Epidermal melanocyte (primary cell): ENCODE results near the gene JPH2.
A peak's percentile ranks its signal among the peaks of the same experiment; 100 is the strongest.
"Not testable (repeated sequence)": the region's sequence is repeated elsewhere in the genome, so short reads cannot be mapped to it uniquely, and the experiment has no call there.

Experiments
- DNase-seq: peaks from one replicate; pipeline ENCODE4 v3.0.0; 2011; ENCODE audit warnings: low spot score; ENCODE audit not compliant: insufficient read length

The JPH2 gene

GRCh38 chr20:44211177-44212039 is 24.4 kb upstream of the JPH2 start:
- DNase-seq, result no peak

GRCh38 chr20:44210406-44211176 is 23.6 kb upstream of the JPH2 start, which contains the start of gene OSER1:
Gene OSER1, minus strand, starts transcription at chr20:44210771. Its CDS starts 3,814 bp downstream, at chr20:44206957.
- peak; percentile 92 for DNase-seq

- no peak for DNase-seq
These were observed 22.9 kb upstream of the JPH2 start for GRCh38 chr20:44209686-44210405.

GRCh38 chr20:44208770-44209169 is 21.8 kb upstream of the JPH2 start:
- DNase-seq, result no peak

GRCh38 chr20:44208165-44208564 is 21.2 kb upstream of the JPH2 start:
- no peak for DNase-seq

GRCh38 chr20:44207126-44207723 is 20.2 kb upstream of the JPH2 start:
- DNase-seq, result no peak

GRCh38 chr20:44206132-44206531 is 19.1 kb upstream of the JPH2 start:
- no peak for DNase-seq

GRCh38 chr20:44204832-44205215 is 17.8 kb upstream of the JPH2 start:
- no peak for DNase-seq

GRCh38 chr20:44204156-44204831 is 17.3 kb upstream of the JPH2 start:
- DNase-seq, result no peak

GRCh38 chr20:44203161-44203560 is 16.2 kb upstream of the JPH2 start:
- DNase-seq, result peak; percentile 44

- no peak for DNase-seq
These were observed 14.0 kb upstream of the JPH2 start for GRCh38 chr20:44200983-44201382.

GRCh38 chr20:44200371-44200770 is 13.4 kb upstream of the JPH2 start:
- no peak for DNase-seq

GRCh38 chr20:44199877-44200276 is 12.9 kb upstream of the JPH2 start:
- no peak for DNase-seq

GRCh38 chr20:44198872-44199271 is 11.9 kb upstream of the JPH2 start:
- DNase-seq, result no peak

- no peak for DNase-seq
These were observed 9.3 kb upstream of the JPH2 start for GRCh38 chr20:44196271-44196670.

- no peak for DNase-seq
These were observed 8.6 kb upstream of the JPH2 start for GRCh38 chr20:44195605-44196004.

- DNase-seq, result no peak
These were observed 6.8 kb upstream of the JPH2 start for GRCh38 chr20:44193801-44194200.

- not testable (repeated sequence) for DNase-seq
These were observed 4.7 kb upstream of the JPH2 start for GRCh38 chr20:44191640-44192039.

- DNase-seq, result peak; percentile 60
These were observed 3.3 kb upstream of the JPH2 start for GRCh38 chr20:44190197-44190852.

GRCh38 chr20:44188752-44189151 is 1.8 kb upstream of the JPH2 start:
- no peak for DNase-seq
